HG03558 (cell line): ENCODE measurements around the gene CYTL1.
"Not testable (repeated sequence)": the region's sequence is repeated elsewhere in the genome, so short reads cannot be mapped to it uniquely, and the experiment has no call there.

ENCODE experiments used
- ATAC-seq: cut with Tn5 transposase; IDR thresholded peaks from one replicate; pipeline ENCODE4 v1.9.1; 2021; ENCODE audit warnings: moderate number of reproducible peaks; ENCODE audit not compliant: unreplicated experiment; ENCODE audit errors: extremely low read depth

CYTL1 gene

GRCh38 chr4:5019274-5019673 lies at the start of gene CYTL1:
CYTL1 (minus strand) TSS chr4:5019458; CDS start chr4:5019445, 13 bp downstream.
- no peak for ATAC-seq

- ATAC-seq, result no peak
These were observed 48.6 kb upstream of the CYTL1 start for GRCh38 chr4:5067908-5068307.

- not testable (repeated sequence) for ATAC-seq
These were observed 47.7 kb upstream of the CYTL1 start for GRCh38 chr4:5066968-5067367.

GRCh38 chr4:5066101-5066500 lies 46.8 kb upstream of the CYTL1 start:
- no peak for ATAC-seq

- no peak for ATAC-seq
These were observed 36.2 kb upstream of the CYTL1 start for GRCh38 chr4:5055411-5055810.

GRCh38 chr4:5054532-5054931 lies 35.3 kb upstream of the CYTL1 start:
- ATAC-seq, result no peak

- no peak for ATAC-seq
These were observed 33.6 kb upstream of the CYTL1 start for GRCh38 chr4:5052726-5053425.

GRCh38 chr4:5052204-5052702 lies 33.0 kb upstream of the CYTL1 start:
- no peak for ATAC-seq

- no peak for ATAC-seq
These were observed 32.3 kb upstream of the CYTL1 start, which contains the start of gene STK32B for GRCh38 chr4:5051278-5052203. STK32B (plus strand) TSS chr4:5051480.

GRCh38 chr4:5050520-5051277 lies 31.4 kb upstream of the CYTL1 start:
- ATAC-seq, result no peak

GRCh38 chr4:5048721-5049120 lies 29.5 kb upstream of the CYTL1 start:
- ATAC-seq, result no peak

- ATAC-seq, result no peak
These were observed 25.8 kb upstream of the CYTL1 start for GRCh38 chr4:5045097-5045496.

- ATAC-seq, result no peak
These were observed 25.1 kb upstream of the CYTL1 start for GRCh38 chr4:5044341-5044740.

GRCh38 chr4:5043579-5043978 lies 24.3 kb upstream of the CYTL1 start:
- ATAC-seq, result no peak

- ATAC-seq, result no peak
These were observed 22.4 kb upstream of the CYTL1 start for GRCh38 chr4:5041699-5042098.

GRCh38 chr4:5040856-5041620 lies 21.8 kb upstream of the CYTL1 start:
- ATAC-seq, result no peak

- ATAC-seq, result no peak
These were observed 20.5 kb upstream of the CYTL1 start for GRCh38 chr4:5039800-5040199.

- no peak for ATAC-seq
These were observed 18.6 kb upstream of the CYTL1 start for GRCh38 chr4:5037553-5038551.

- ATAC-seq, result no peak
These were observed 17.0 kb upstream of the CYTL1 start for GRCh38 chr4:5036239-5036638.
